Thymus (tissue), 11 donors: ENCODE data around the gene CACNA2D1. TPM values are rescaled to one million over a fixed set of nuclear protein-coding genes. Genes with fewer than 3 reads are reported as not detected.

Experiments used
- DNase-seq, 9 donors: peaks; one replicate each; pipeline ENCODE4 v3.0.0-alpha.2; 2013; ENCODE audit warnings: low spot score in 9 of 9, low read depth in 6 of 9, missing footprints in 1 of 9
- H3K27ac ChIP-seq, 2 donors: one replicate each; pipeline ENCODE4 v1.5.1; 2013; ENCODE audit warnings: control low read depth in 1 of 2, low read depth in 1 of 2, low read length in 1 of 2, mild to moderate bottlenecking in 1 of 2, moderate library complexity in 1 of 2
- H3K27me3 ChIP-seq, 2 donors: one replicate each; pipeline ENCODE4 v1.5.1; 2013; ENCODE audit warnings: low read length in 1 of 2; ENCODE audit not compliant: control insufficient read depth in 2 of 2, insufficient read depth in 1 of 2
- H3K36me3 ChIP-seq, 2 donors: one replicate each; pipeline ENCODE4 v1.5.1; 2013; ENCODE audit warnings: low read length in 1 of 2, mild to moderate bottlenecking in 1 of 2, moderate library complexity in 1 of 2; ENCODE audit not compliant: control insufficient read depth in 2 of 2, insufficient read depth in 2 of 2
- H3K4me1 ChIP-seq, 2 donors: one replicate each; pipeline ENCODE4 v1.5.1; 2013; ENCODE audit warnings: low read length in 2 of 2; ENCODE audit not compliant: control insufficient read depth in 2 of 2, insufficient read depth in 2 of 2
- H3K4me3 ChIP-seq, 2 donors: one replicate each; pipeline ENCODE4 v1.5.1; 2013; ENCODE audit warnings: low read length in 2 of 2, control low read depth in 1 of 2, mild to moderate bottlenecking in 1 of 2
- H3K9me3 ChIP-seq, 2 donors: one replicate each; pipeline ENCODE4 v1.5.1; 2013; ENCODE audit warnings: low read length in 1 of 2, mild to moderate bottlenecking in 1 of 2; ENCODE audit not compliant: control insufficient read depth in 2 of 2, insufficient read depth in 1 of 2
- WGBS: extraction: QIAGEN DNeasy Blood & Tissue Kit; methylation state at CpG from one replicate; pipeline ENCODE4 v1.1.7; 2013; 5-methylcytosine and 5-hydroxymethylcytosine counted together
- polyA plus RNA-seq: library from polyadenylated mRNA; stranded (reverse); fragments of 200-250 nt; gene quantifications from one replicate; pipeline ENCODE4 v1.2.3, GENCODE V29; 2013
- total RNA-seq: library from RNA; stranded (reverse); fragments of 120-200 nt; gene quantifications from one replicate; pipeline ENCODE4 v1.2.4, GENCODE V29; 2013
- donor health status: healthy.

Gene CACNA2D1
- total and polyA plus RNA-seq, 2 donors: 5.7 to 8.4 TPM

DNA sequence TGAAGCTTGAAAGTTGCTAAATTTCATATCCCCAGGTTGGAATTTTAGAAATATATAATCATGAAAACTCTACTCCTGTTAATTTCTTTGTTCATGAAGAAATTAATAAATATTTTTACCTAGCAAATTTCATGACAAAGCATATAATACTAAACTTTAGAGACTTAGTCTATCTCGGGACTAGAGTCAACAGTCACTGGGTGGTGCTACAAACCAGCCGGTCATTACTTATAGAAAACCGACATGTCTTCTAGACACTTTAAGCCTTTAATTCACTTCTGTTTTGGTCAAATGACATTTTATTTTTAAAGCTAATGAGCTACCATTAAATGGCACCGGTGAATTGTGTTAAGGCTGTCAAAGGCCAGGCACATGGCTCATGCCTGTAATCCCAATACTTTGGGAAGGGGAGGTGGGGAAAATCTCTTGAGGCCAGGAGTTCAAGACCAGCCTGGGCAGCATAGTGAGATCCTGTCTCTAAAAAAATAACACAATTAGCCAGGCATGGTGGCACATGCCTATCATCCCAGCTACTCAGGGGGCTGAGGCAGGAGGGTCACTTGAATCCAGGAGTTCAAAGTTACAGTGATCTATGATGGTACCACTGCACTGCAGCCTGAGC, 270.1 kb downstream of the CACNA2D1 start:
- Histone ChIP-seq H3K27ac (no peak overlapping the region), H3K4me1 (no peaks in the 10 kb centered on the region), H3K36me3 (no peaks in the 10 kb centered on the region), H3K4me3 (no peak overlapping the region), H3K27me3 (no peaks in the 10 kb centered on the region), H3K9me3 (no peaks in the 10 kb centered on the region)
- DNase-seq: no peak
- WGBS: 90% methylated on average over 4 of the region's 4 CpGs

DNA sequence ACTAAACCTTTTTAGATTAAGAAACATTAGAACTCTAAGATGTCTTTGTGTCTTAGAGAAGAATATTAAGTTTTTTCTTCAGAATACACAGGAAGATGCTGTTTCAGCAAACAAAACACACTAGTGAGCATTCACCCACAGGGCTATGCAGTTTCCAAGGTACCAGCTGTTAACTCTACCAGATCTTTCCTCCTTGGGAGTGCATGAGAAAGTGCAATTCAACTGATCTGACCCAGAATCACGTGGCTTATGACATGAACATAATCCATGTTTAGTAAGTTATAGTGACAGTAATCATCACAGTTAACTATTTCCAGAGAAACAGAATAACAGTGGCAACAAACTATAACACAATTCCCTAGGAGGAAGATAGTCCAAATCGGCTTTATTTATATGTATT, 270.7 kb downstream of the CACNA2D1 start:
- Histone ChIP-seq H3K27ac (no peak overlapping the region), H3K4me3 (no peak overlapping the region), H3K27me3 (no peaks in the 10 kb centered on the region), H3K4me1 (no peaks in the 10 kb centered on the region), H3K9me3 (no peaks in the 10 kb centered on the region), H3K36me3 (no peaks in the 10 kb centered on the region)
- 70% methylated on average over 2 of the region's 2 CpGs for WGBS
- DNase-seq: no peak

- no peaks in the 10 kb centered on the region for H3K27me3 ChIP-seq
- no peak overlapping the region for H3K27ac ChIP-seq
- no peaks in the 10 kb centered on the region for H3K9me3 ChIP-seq
- no peak for DNase-seq
- WGBS: 92% methylated on average over 1 of the region's 1 CpG
- H3K4me3 ChIP-seq: no peak overlapping the region
- H3K4me1 ChIP-seq: no peaks in the 10 kb centered on the region
- H3K36me3 ChIP-seq: no peaks in the 10 kb centered on the region
Measured at GRCh38 chr7:82172017-82172416, 271.6 kb downstream of the CACNA2D1 start.

DNA sequence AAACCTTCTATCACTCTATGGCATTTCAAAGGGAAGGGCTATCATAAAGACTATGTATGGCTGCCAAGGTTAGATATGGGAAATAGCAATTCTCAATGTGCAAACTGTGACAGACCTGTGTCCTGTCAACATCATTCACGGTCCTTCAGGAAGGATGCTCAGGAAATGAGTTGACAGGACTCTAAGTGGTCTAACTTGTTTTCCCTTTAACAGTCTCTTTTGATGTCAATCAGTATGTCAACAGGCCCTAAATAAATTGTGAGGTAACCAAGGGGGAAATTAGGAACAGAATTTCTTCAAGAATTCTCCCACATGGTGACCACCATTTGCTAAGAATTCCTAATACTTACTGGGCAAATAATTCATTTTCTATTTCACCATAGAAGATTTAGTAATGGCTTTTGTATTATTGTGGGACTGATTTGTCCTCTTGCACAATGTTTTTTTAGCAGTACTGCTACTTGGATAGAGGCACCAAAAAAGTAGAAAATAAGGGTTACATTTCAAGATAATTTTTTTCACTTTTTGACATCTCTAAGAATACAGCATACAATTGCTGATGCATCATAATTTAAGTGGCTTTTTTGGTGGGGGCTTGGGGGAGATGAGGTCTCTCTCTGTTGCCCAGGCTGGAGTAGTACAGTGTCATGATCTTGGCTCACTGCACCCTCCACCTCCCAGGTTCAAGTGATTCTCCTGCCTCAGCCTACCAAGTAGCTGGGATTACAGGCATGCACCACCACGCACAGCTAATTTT, 275.8 kb downstream of the CACNA2D1 start:
- no peaks in the 10 kb centered on the region for H3K9me3 ChIP-seq
- 72% methylated on average over 2 of the region's 2 CpGs for WGBS
- DNase-seq: no peak
- H3K4me3 ChIP-seq: no peak overlapping the region
- H3K27me3 ChIP-seq: no peaks in the 10 kb centered on the region
- no peaks in the 10 kb centered on the region for H3K36me3 ChIP-seq
- H3K4me1 ChIP-seq: no peaks in the 10 kb centered on the region
- H3K27ac ChIP-seq: no peak overlapping the region

GRCh38 chr7:82166260-82167015, 277.1 kb downstream of the CACNA2D1 start:
- Histone ChIP-seq H3K27me3 (no peaks in the 10 kb centered on the region), H3K36me3 (no peaks in the 10 kb centered on the region), H3K4me1 (no peaks in the 10 kb centered on the region), H3K9me3 (no peaks in the 10 kb centered on the region), H3K27ac (no peak overlapping the region), H3K4me3 (no peak overlapping the region)
- 94% methylated on average over 4 of the region's 4 CpGs for WGBS
- no peak for DNase-seq

- Histone ChIP-seq H3K27ac (no peak overlapping the region), H3K9me3 (no peaks in the 10 kb centered on the region), H3K4me1 (no peaks in the 10 kb centered on the region), H3K36me3 (no peaks in the 10 kb centered on the region), H3K4me3 (no peak overlapping the region), H3K27me3 (no peaks in the 10 kb centered on the region)
- WGBS: 69% methylated on average over 3 of the region's 3 CpGs
- DNase-seq: no peak
Measured at GRCh38 chr7:82164813-82165212, 278.8 kb downstream of the CACNA2D1 start.

- no peak for DNase-seq
- 94% methylated on average over 1 of the region's 1 CpG for WGBS
- no peak overlapping the region for H3K4me3 ChIP-seq
- no peaks in the 10 kb centered on the region for H3K4me1 ChIP-seq
- no peaks in the 10 kb centered on the region for H3K27me3 ChIP-seq
- no peaks in the 10 kb centered on the region for H3K9me3 ChIP-seq
- H3K27ac ChIP-seq: no peak overlapping the region
- H3K36me3 ChIP-seq: no peaks in the 10 kb centered on the region
Measured at GRCh38 chr7:82164410-82164809, 279.2 kb downstream of the CACNA2D1 start.

GRCh38 chr7:82163586-82163985, 280.0 kb downstream of the CACNA2D1 start:
- Histone ChIP-seq H3K9me3 (no peaks in the 10 kb centered on the region), H3K4me3 (no peak overlapping the region), H3K27me3 (no peaks in the 10 kb centered on the region), H3K27ac (no peak overlapping the region), H3K36me3 (no peaks in the 10 kb centered on the region), H3K4me1 (no peaks in the 10 kb centered on the region)
- no peak for DNase-seq
- 87% methylated on average over 1 of the region's 1 CpG for WGBS

- H3K4me3 ChIP-seq: no peak overlapping the region
- H3K36me3 ChIP-seq: no peaks in the 10 kb centered on the region
- no peak for DNase-seq
- H3K9me3 ChIP-seq: no peaks in the 10 kb centered on the region
- no peaks in the 10 kb centered on the region for H3K4me1 ChIP-seq
- WGBS: 73% methylated on average over 2 of the region's 2 CpGs
- no peaks in the 10 kb centered on the region for H3K27me3 ChIP-seq
- no peak overlapping the region for H3K27ac ChIP-seq
Measured at GRCh38 chr7:82162289-82162688, 281.3 kb downstream of the CACNA2D1 start.
